IPS-15b (cell line): ENCODE measurements around the gene FOXL2.

Source experiments
- H3K27me3 ChIP-seq: one replicate; pipeline ENCODE4 v1.6.1; 2013; ENCODE audit warnings: low read length; ENCODE audit not compliant: control insufficient read depth, insufficient read depth
- H3K36me3 ChIP-seq: one replicate; pipeline ENCODE4 v1.6.1; 2013; ENCODE audit warnings: low read length; ENCODE audit not compliant: control insufficient read depth, insufficient read depth
- H3K4me1 ChIP-seq: one replicate; pipeline ENCODE4 v1.6.1; 2013; ENCODE audit warnings: mild to moderate bottlenecking, low read length; ENCODE audit not compliant: control insufficient read depth, insufficient read depth
- H3K4me3 ChIP-seq: one replicate; pipeline ENCODE4 v1.5.1; 2013; ENCODE audit warnings: low read depth, low read length
- H3K9ac ChIP-seq: one replicate; pipeline ENCODE4 v1.6.1; 2013; ENCODE audit warnings: low read depth, mild to moderate bottlenecking, low read length
- H3K9me3 ChIP-seq: one replicate; pipeline ENCODE4 v1.6.1; 2013; ENCODE audit warnings: mild to moderate bottlenecking, low read length; ENCODE audit not compliant: control insufficient read depth, insufficient read depth

Gene FOXL2

DNA sequence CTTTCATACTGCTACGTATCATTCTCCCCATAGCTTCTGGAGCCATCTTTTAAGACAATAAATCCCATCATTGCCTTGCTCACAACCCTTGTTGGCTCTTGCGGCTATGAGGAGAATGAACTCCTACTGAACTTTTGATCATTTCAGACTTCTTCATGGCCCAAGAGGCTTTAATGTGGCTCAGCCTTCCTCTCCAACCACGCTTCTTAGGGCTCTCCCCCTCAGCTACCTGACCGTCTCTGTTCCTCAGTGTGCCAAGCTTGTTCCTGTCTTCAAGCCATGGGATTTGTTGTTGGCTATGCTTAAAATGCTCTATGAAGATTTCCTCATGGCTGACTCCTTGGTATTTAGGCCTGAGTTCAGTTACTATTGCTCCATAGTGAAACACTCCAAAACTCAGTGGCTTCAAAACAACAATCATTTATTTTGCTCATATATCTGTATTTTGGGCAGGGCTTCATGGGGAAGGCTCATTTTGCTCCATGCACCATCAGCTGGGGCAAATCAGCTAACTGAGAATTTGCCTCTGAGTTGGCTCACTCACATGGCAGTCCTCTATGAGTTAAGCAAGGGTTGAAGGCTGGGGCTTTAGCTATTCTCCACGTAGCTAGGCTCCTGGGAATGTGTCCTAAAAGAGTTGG, 47.5 kb downstream of the FOXL2 start:
- H3K9ac ChIP-seq: no peak overlapping the region
- no peaks in the 10 kb centered on the region for H3K4me1 ChIP-seq
- no peak overlapping the region for H3K4me3 ChIP-seq
- H3K27me3 ChIP-seq: no peaks in the 10 kb centered on the region
- no peaks in the 10 kb centered on the region for H3K36me3 ChIP-seq
- H3K9me3 ChIP-seq: no peaks in the 10 kb centered on the region

GRCh38 chr3:138898708-138899107, 48.2 kb downstream of the FOXL2 start:
- Histone ChIP-seq H3K27me3 (no peaks in the 10 kb centered on the region), H3K9ac (no peak overlapping the region), H3K4me3 (no peak overlapping the region), H3K4me1 (no peaks in the 10 kb centered on the region), H3K36me3 (no peaks in the 10 kb centered on the region), H3K9me3 (no peaks in the 10 kb centered on the region)

DNA sequence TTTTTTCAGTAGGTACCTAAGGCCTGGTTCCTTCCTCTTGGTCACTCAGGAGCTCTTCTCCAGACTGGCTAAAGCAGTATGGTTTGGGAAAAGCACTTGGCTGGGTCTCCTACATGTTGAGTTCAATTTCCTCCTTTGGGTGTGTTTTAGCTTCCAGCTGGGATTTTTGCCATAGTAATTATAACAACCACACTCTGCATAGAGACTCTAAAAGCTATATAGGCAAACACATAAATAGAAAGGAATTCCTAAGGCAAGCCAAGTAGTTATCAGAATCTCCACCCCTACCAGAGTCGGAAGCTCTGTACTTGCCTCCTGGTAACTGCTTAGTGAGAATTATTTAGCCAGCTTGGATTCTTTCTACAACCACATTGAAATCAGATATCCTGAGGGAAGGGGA, 48.6 kb downstream of the FOXL2 start:
- no peaks in the 10 kb centered on the region for H3K27me3 ChIP-seq
- no peaks in the 10 kb centered on the region for H3K9me3 ChIP-seq
- H3K36me3 ChIP-seq: no peaks in the 10 kb centered on the region
- H3K9ac ChIP-seq: no peak overlapping the region
- H3K4me1 ChIP-seq: no peaks in the 10 kb centered on the region
- no peak overlapping the region for H3K4me3 ChIP-seq
